WTC11 (cell line): ENCODE data around the gene SLC22A13. TPM values are rescaled to one million over a fixed set of nuclear protein-coding genes. Genes with fewer than 3 reads are reported as not detected.

Experiments used
- ATAC-seq: fragments of 200-7000 bp; cut with Tn5 transposase; 2 replicates; pipeline ENCODE4 v1.10.0; 2021; ENCODE audit warnings: mild to moderate bottlenecking, moderate library complexity
- CTCF ChIA-PET: fragments of 300-600 bp; sonication (Branson Sonifier 250); formaldehyde crosslinking; loops from one replicate; lab custom pipeline; 2021; ENCODE audit warnings: antibody characterized with exemption; lab: Charles Lee
- POLR2A ChIA-PET: fragments of 350-600 bp; sonication (Branson Sonifier 250); formaldehyde crosslinking; loops from one replicate; lab custom pipeline; 2021; ENCODE audit warnings: antibody characterized with exemption; lab: Charles Lee
- DNase-seq: peaks from one replicate; pipeline ENCODE4 v3.0.0; 2021; ENCODE audit warnings: low spot score
- H3K27ac Mint-ChIP-seq: 2 replicates; pipeline ENCODE4 v1.8.0; 2021; ENCODE audit warnings: mixed read lengths
- H3K27me3 Mint-ChIP-seq: 2 replicates; pipeline ENCODE4 v1.8.0; 2021; ENCODE audit warnings: low read depth, mild to moderate bottlenecking, moderate library complexity, mixed read lengths
- H3K36me3 Mint-ChIP-seq: 2 replicates; pipeline ENCODE4 v1.8.0; 2021; ENCODE audit warnings: mixed read lengths
- H3K4me1 Mint-ChIP-seq: 2 replicates; pipeline ENCODE4 v1.8.0; 2022; ENCODE audit warnings: mixed read lengths
- H3K4me3 Mint-ChIP-seq: 2 replicates; pipeline ENCODE4 v1.8.0; 2021; ENCODE audit warnings: mild to moderate bottlenecking, moderate library complexity, mixed read lengths
- H3K9me3 Mint-ChIP-seq: 2 replicates; pipeline ENCODE4 v1.8.0; 2021; ENCODE audit warnings: mixed read lengths
- HMGA2 ChIP-seq: fragments of 250-450 bp; sonication (Bioruptor Pico); IDR thresholded peaks from 2 replicates; pipeline ENCODE4 v1.4.0; 2021; ENCODE audit warnings: mild to moderate bottlenecking, moderate library complexity
- JAZF1 ChIP-seq: fragments of 250-450 bp; sonication (Bioruptor Pico); IDR thresholded peaks from 2 replicates; pipeline ENCODE4 v1.9.0; 2021; ENCODE audit warnings: moderate library complexity, mild to moderate bottlenecking, inconsistent platforms
- NFE2L1 ChIP-seq: sonication (generic); formaldehyde crosslinking; IDR thresholded peaks from 2 replicates; pipeline ENCODE4 v1.8.1; 2023; ENCODE audit warnings: missing genetic modification reagents
- NR2C2 ChIP-seq: sonication (generic); formaldehyde crosslinking; IDR thresholded peaks from 2 replicates; pipeline ENCODE4 v1.8.0; 2022; ENCODE audit warnings: mild to moderate bottlenecking, missing genetic modification reagents
- RELA ChIP-seq: sonication (generic); formaldehyde crosslinking; IDR thresholded peaks from 2 replicates; pipeline ENCODE4 v1.8.1; 2022; ENCODE audit warnings: missing genetic modification reagents, mild to moderate bottlenecking, borderline replicate concordance
- SOX15 ChIP-seq: fragments of 250-450 bp; sonication (Bioruptor Pico); IDR thresholded peaks from 2 replicates; pipeline ENCODE4 v1.9.0; 2021; ENCODE audit warnings: mild to moderate bottlenecking
- TEAD4 ChIP-seq: sonication (generic); formaldehyde crosslinking; IDR thresholded peaks from 2 replicates; pipeline ENCODE4 v1.8.0; 2022; ENCODE audit warnings: mild to moderate bottlenecking, missing genetic modification reagents
- ZBTB21 ChIP-seq: sonication (generic); formaldehyde crosslinking; IDR thresholded peaks from 2 replicates; pipeline ENCODE4 v1.8.1; 2023; ENCODE audit warnings: mild to moderate bottlenecking, missing genetic modification reagents, borderline replicate concordance
- ZNF396 ChIP-seq: fragments of 250-450 bp; sonication (Bioruptor Pico); IDR thresholded peaks from 2 replicates; pipeline ENCODE4 v1.8.0; 2021; ENCODE audit warnings: mild to moderate bottlenecking, moderate library complexity, borderline replicate concordance
- ZNF671 ChIP-seq: fragments of 250-450 bp; sonication (Bioruptor Pico); IDR thresholded peaks from 2 replicates; pipeline ENCODE4 v1.8.0; 2021; ENCODE audit warnings: mild to moderate bottlenecking
- total RNA-seq: library from RNA; stranded (reverse); gene quantifications from 3 replicates; pipeline ENCODE4 v1.2.3, GENCODE V29; 2021
- TF ChIP-seq, protein P1 (sequence below): sonication (generic); formaldehyde crosslinking; IDR thresholded peaks from 2 replicates; pipeline ENCODE4 v1.8.0; 2022; ENCODE audit warnings: mild to moderate bottlenecking, missing genetic modification reagents
- TF ChIP-seq, protein P2 (sequence below): sonication (generic); formaldehyde crosslinking; IDR thresholded peaks from 2 replicates; pipeline ENCODE4 v1.8.1; 2023; ENCODE audit warnings: mild to moderate bottlenecking, missing genetic modification reagents
- TF ChIP-seq, protein P3 (sequence below): sonication (generic); formaldehyde crosslinking; IDR thresholded peaks from 2 replicates; pipeline ENCODE4 v1.8.1; 2023; ENCODE audit warnings: mild to moderate bottlenecking, missing genetic modification reagents, moderate library complexity
- TF ChIP-seq, protein P4 (sequence below): sonication (generic); formaldehyde crosslinking; IDR thresholded peaks from 2 replicates; pipeline ENCODE4 v1.8.1; 2023; ENCODE audit warnings: mild to moderate bottlenecking, missing genetic modification reagents
- TF ChIP-seq, protein P5 (sequence below): fragments of 250-450 bp; sonication (Bioruptor Pico); IDR thresholded peaks from 2 replicates; pipeline ENCODE4 v1.9.0; 2021; ENCODE audit warnings: mild to moderate bottlenecking
- TF ChIP-seq, protein P6 (sequence below): sonication (generic); formaldehyde crosslinking; IDR thresholded peaks from 2 replicates; pipeline ENCODE4 v1.8.1; 2022; ENCODE audit warnings: missing genetic modification reagents, borderline replicate concordance
- TF ChIP-seq, protein P7 (sequence below): fragments of 250-450 bp; sonication (Bioruptor Pico); IDR thresholded peaks from 2 replicates; pipeline ENCODE4 v1.9.0; 2021; ENCODE audit warnings: moderate library complexity, mild to moderate bottlenecking, inconsistent platforms, borderline replicate concordance

Gene SLC22A13
- total RNA-seq, 1 experiment from 2014 or later: 0.42 TPM

DNA sequence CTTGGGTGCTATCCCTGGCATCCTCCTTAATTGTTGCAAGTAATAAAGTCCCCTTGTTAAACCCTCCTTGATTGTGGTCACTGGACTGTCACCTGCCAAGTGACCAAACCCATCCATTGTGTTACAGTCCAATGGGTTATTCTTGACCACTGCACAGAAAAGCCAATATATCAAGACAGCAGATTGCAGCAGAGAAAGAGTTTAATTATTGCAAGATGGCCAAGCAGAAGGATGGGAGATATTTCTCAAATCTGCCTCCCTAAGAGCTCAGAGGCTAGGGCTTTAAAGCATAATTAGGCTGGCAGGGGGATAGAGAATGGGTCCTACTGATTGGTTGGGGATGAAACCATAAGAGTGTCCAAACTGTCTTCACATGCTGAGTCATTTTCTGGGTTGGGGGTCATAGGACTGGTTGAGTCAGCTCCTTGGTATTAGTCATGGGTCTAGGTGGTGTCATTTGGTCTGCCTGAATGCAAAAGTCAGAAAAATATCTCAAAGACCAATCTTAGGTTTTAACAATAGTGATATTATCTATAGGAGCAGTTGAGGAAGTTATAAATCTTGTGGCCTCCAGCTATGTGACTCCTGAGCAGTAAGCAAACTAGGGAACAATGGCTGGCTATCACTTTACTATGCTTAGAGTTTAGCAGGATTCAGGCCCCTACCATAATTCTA, 61.9 kb downstream of the SLC22A13 start:
- CTCF ChIA-PET: interaction anchor here (2.3 kb wide), 1 partner anchor 19 kb away, joined by 8 read pairs; the partner anchor contains the start of gene XYLB
- no peak for ATAC-seq
- no peak for TF ChIP-seq ZBTB21 (CRISPR knock-in tag)
- TF ChIP-seq RELA: no peak
- TF ChIP-seq NFE2L1 (CRISPR knock-in tag): no peak
- no peak for TF ChIP-seq HMGA2
- TF ChIP-seq ZNF396 (CRISPR knock-in tag): no peak
- TF ChIP-seq, protein P1, sequence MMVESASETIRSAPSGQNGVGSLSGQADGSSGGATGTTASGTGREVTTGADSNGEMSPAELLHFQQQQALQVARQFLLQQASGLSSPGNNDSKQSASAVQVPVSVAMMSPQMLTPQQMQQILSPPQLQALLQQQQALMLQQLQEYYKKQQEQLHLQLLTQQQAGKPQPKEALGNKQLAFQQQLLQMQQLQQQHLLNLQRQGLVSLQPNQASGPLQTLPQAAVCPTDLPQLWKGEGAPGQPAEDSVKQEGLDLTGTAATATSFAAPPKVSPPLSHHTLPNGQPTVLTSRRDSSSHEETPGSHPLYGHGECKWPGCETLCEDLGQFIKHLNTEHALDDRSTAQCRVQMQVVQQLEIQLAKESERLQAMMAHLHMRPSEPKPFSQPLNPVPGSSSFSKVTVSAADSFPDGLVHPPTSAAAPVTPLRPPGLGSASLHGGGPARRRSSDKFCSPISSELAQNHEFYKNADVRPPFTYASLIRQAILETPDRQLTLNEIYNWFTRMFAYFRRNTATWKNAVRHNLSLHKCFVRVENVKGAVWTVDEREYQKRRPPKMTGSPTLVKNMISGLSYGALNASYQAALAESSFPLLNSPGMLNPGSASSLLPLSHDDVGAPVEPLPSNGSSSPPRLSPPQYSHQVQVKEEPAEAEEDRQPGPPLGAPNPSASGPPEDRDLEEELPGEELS: no peak
- TF ChIP-seq NR2C2 (CRISPR knock-in tag): no peak
- TF ChIP-seq, protein P2, sequence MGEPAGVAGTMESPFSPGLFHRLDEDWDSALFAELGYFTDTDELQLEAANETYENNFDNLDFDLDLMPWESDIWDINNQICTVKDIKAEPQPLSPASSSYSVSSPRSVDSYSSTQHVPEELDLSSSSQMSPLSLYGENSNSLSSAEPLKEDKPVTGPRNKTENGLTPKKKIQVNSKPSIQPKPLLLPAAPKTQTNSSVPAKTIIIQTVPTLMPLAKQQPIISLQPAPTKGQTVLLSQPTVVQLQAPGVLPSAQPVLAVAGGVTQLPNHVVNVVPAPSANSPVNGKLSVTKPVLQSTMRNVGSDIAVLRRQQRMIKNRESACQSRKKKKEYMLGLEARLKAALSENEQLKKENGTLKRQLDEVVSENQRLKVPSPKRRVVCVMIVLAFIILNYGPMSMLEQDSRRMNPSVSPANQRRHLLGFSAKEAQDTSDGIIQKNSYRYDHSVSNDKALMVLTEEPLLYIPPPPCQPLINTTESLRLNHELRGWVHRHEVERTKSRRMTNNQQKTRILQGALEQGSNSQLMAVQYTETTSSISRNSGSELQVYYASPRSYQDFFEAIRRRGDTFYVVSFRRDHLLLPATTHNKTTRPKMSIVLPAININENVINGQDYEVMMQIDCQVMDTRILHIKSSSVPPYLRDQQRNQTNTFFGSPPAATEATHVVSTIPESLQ (CRISPR knock-in tag): no peak
- TF ChIP-seq, protein P3, sequence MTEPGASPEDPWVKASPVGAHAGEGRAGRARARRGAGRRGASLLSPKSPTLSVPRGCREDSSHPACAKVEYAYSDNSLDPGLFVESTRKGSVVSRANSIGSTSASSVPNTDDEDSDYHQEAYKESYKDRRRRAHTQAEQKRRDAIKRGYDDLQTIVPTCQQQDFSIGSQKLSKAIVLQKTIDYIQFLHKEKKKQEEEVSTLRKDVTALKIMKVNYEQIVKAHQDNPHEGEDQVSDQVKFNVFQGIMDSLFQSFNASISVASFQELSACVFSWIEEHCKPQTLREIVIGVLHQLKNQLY (CRISPR knock-in tag): no peak
- TF ChIP-seq, protein P4, sequence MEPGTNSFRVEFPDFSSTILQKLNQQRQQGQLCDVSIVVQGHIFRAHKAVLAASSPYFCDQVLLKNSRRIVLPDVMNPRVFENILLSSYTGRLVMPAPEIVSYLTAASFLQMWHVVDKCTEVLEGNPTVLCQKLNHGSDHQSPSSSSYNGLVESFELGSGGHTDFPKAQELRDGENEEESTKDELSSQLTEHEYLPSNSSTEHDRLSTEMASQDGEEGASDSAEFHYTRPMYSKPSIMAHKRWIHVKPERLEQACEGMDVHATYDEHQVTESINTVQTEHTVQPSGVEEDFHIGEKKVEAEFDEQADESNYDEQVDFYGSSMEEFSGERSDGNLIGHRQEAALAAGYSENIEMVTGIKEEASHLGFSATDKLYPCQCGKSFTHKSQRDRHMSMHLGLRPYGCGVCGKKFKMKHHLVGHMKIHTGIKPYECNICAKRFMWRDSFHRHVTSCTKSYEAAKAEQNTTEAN (CRISPR knock-in tag): no peak
- no peak for TF ChIP-seq ZNF671 (CRISPR knock-in tag)
- no peak for TF ChIP-seq SOX15
- TF ChIP-seq JAZF1 (CRISPR knock-in tag): no peak
- TF ChIP-seq, protein P5, sequence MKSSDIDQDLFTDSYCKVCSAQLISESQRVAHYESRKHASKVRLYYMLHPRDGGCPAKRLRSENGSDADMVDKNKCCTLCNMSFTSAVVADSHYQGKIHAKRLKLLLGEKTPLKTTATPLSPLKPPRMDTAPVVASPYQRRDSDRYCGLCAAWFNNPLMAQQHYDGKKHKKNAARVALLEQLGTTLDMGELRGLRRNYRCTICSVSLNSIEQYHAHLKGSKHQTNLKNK: no peak
- TF ChIP-seq, protein P6, sequence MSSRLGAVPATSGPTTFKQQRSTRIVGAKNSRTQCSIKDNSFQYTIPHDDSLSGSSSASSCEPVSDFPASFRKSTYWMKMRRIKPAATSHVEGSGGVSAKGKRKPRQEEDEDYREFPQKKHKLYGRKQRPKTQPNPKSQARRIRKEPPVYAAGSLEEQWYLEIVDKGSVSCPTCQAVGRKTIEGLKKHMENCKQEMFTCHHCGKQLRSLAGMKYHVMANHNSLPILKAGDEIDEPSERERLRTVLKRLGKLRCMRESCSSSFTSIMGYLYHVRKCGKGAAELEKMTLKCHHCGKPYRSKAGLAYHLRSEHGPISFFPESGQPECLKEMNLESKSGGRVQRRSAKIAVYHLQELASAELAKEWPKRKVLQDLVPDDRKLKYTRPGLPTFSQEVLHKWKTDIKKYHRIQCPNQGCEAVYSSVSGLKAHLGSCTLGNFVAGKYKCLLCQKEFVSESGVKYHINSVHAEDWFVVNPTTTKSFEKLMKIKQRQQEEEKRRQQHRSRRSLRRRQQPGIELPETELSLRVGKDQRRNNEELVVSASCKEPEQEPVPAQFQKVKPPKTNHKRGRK: no peak
- TF ChIP-seq, protein P7, sequence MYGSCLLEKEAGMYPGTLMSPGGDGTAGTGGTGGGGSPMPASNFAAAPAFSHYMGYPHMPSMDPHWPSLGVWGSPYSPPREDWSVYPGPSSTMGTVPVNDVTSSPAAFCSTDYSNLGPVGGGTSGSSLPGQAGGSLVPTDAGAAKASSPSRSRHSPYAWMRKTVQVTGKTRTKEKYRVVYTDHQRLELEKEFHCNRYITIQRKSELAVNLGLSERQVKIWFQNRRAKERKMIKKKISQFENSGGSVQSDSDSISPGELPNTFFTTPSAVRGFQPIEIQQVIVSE (CRISPR knock-in tag): no peak
- no peak for TF ChIP-seq TEAD4
- POLR2A ChIA-PET: no interaction called here
- Mint-ChIP-seq H3K27ac (no peak overlapping the region), H3K36me3 (peaks cover 3% of the 10 kb centered on the region; the same call in 1 of the 2 replicates), H3K4me3 (no peak overlapping the region), H3K27me3 (no peaks in the 10 kb centered on the region; the same call in 1 of the 2 replicates), H3K9me3 (peaks cover 24% of the 10 kb centered on the region), H3K4me1 (no peaks in the 10 kb centered on the region)
- DNase-seq: no peak

Other genes starting within 250 kb of the SLC22A13 start
- 29.9 to 33.3 TPM (median 32.6 TPM) in 3 replicates for gene PLCD1, start 236.2 kb upstream of the SLC22A13 start, total RNA-seq
- gene DLEC1, start 226.6 kb upstream of the SLC22A13 start, total RNA-seq: 0.81 to 1.4 TPM (median 1.1 TPM) in 3 replicates
- gene ACAA1, start 128.7 kb upstream of the SLC22A13 start, total RNA-seq: 34.4 to 46.5 TPM (median 39.0 TPM) in 3 replicates
- gene MYD88, start 127.2 kb upstream of the SLC22A13 start, total RNA-seq: 18.1 to 19.2 TPM (median 19.2 TPM) in 3 replicates
- gene OXSR1, start 100.3 kb upstream of the SLC22A13 start, total RNA-seq: 49.4 to 52.4 TPM (median 50.6 TPM) in 3 replicates
- gene SLC22A14, start 16.5 kb downstream of the SLC22A13 start, total RNA-seq: 0.09 TPM in 1 of 3 replicates, not detected in the others
- 3.1 to 4.1 TPM (median 3.3 TPM) in 3 replicates for gene XYLB, start 81.0 kb downstream of the SLC22A13 start, total RNA-seq
- 104 to 117 TPM (median 112 TPM) in 3 replicates for gene ACVR2B, start 188.1 kb downstream of the SLC22A13 start, total RNA-seq
- gene EXOG, start 230.5 kb downstream of the SLC22A13 start, total RNA-seq: 12.2 to 13.7 TPM (median 12.9 TPM) in 3 replicates